Measurements from ENCODE around the gene RFX3.
A peak's percentile ranks its signal among the peaks of the same experiment; 100 is the strongest.

RFX3 gene

DNA sequence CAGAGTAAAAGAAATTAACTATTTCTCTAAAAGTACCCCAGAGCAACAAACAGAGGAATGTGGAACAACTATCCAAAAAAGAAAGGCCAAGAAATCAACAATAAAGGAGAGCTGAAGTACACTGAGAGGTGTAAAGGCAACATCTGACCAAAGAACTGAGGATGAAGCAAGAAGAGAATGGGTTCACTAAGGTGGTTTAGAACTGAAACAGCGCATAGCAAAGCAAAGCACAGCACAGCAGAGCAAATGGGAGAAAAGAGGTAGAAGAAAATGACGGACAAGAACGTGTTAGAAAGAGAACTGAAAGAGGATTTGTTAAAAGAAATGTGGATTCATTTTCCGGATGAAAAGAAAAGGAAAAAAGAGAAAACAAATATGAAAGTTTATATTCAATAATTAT is 25.8 kb downstream of the RFX3 start:
- Histone ChIP-seq H3K36me3 (ENCODE audit: control insufficient read depth, insufficient read depth, low read length) (no peaks in the 10 kb centered on the region), H3K4me1 (ENCODE audit: control insufficient read depth, insufficient read depth, low read length) (peaks cover 32% of the 10 kb centered on the region), H3K4me3 (ENCODE audit: insufficient read depth, low read depth, low read length) (no peak overlapping the region), H3K9me3 (ENCODE audit: control insufficient read depth, low read length) (no peaks in the 10 kb centered on the region), H3K27me3 (ENCODE audit: control insufficient read depth, insufficient read depth, low read length, poor library complexity, severe bottlenecking) (no peaks in the 10 kb centered on the region), H3K27ac (ENCODE audit: insufficient read depth, low read depth, low read length, poor library complexity, severe bottlenecking) (peak overlapping the region; percentile 75)
- 83 to 91% methylated on average over 3 to 4 of the region's 4 CpGs for WGBS, 2 experiments

DNA sequence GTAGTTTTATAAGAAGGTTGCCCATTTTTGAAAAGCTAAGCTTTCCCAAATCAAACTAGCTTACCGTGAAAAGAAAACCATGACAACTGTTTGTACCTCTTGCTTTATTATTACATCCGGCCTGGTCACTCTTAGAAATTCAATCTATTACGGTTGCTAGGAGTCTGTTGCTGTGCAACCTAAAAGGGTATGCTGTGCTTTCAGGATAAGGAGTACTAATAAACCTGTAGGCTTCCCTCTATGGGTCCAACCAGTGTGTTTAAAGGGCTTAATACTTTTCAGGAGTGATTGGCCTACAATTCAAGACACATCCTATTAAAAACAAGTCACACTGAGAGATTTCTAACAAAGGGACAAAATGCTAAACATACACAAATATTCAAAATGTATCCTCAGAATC is 27.1 kb downstream of the RFX3 start:
- H3K9me3 ChIP-seq (ENCODE audit: control insufficient read depth, low read length): no peaks in the 10 kb centered on the region
- whole genome bisulfite sequencing, 2 experiments: 44 to 51% methylated on average over 3 of the region's 3 CpGs
- H3K36me3 ChIP-seq (ENCODE audit: control insufficient read depth, insufficient read depth, low read length): no peaks in the 10 kb centered on the region
- H3K27ac ChIP-seq (ENCODE audit: insufficient read depth, low read depth, low read length, poor library complexity, severe bottlenecking): peak overlapping the region; percentile 65
- no peaks in the 10 kb centered on the region for H3K27me3 ChIP-seq (ENCODE audit: control insufficient read depth, insufficient read depth, low read length, poor library complexity, severe bottlenecking)
- no peak overlapping the region for H3K4me3 ChIP-seq (ENCODE audit: insufficient read depth, low read depth, low read length)
- peaks cover 32% of the 10 kb centered on the region for H3K4me1 ChIP-seq (ENCODE audit: control insufficient read depth, insufficient read depth, low read length)

DNA sequence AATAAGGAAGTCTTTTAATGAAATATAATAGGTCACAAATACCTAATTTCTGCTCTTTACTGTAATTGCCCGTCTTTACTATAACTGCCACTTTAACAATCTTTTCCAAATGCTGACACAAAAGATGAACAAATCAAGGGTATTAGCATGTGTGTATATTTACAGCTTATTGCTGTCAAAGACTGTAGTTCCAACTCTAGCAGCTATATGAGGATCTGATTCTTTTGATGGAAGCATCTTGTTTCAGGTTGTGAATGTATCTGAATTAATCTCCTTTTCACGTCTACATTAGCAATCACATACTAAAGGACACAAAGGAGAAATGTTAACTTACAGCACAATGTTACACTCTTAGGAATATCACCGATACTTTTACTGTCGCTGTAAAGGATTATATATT is 27.9 kb downstream of the RFX3 start:
- no peaks in the 10 kb centered on the region for H3K27me3 ChIP-seq (ENCODE audit: control insufficient read depth, insufficient read depth, low read length, poor library complexity, severe bottlenecking)
- H3K9me3 ChIP-seq (ENCODE audit: control insufficient read depth, low read length): no peaks in the 10 kb centered on the region
- WGBS, 2 experiments: 100% methylated on average over 4 of the region's 4 CpGs; no CpG with 5 or more reads in 1 of the 2 experiments
- no peak overlapping the region for H3K4me3 ChIP-seq (ENCODE audit: insufficient read depth, low read depth, low read length)
- no peaks in the 10 kb centered on the region for H3K36me3 ChIP-seq (ENCODE audit: control insufficient read depth, insufficient read depth, low read length)
- peaks cover 32% of the 10 kb centered on the region for H3K4me1 ChIP-seq (ENCODE audit: control insufficient read depth, insufficient read depth, low read length)
- H3K27ac ChIP-seq (ENCODE audit: insufficient read depth, low read depth, low read length, poor library complexity, severe bottlenecking): no peak overlapping the region

DNA sequence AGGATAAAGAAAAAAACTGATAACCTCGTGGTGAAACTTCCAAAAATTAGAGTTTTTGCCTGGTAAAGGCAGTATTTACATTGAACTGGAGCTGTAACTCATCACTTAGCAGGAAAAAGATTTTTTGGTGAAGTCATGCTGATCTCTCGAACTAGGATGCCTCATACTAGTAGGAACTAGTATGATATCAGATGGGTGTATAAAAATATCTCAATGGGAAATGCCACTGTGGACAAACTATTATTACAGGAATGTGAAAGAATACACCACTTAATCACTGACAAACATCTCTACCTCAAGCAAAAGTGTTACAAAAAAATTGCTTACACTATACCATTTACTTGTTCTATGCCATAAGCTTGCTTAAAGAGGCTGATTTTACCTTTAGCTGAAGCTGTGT is 28.4 kb downstream of the RFX3 start:
- Histone ChIP-seq H3K36me3 (ENCODE audit: control insufficient read depth, insufficient read depth, low read length) (no peaks in the 10 kb centered on the region), H3K4me3 (ENCODE audit: insufficient read depth, low read depth, low read length) (no peak overlapping the region), H3K4me1 (ENCODE audit: control insufficient read depth, insufficient read depth, low read length) (peaks cover 32% of the 10 kb centered on the region), H3K27ac (ENCODE audit: insufficient read depth, low read depth, low read length, poor library complexity, severe bottlenecking) (no peak overlapping the region), H3K27me3 (ENCODE audit: control insufficient read depth, insufficient read depth, low read length, poor library complexity, severe bottlenecking) (no peaks in the 10 kb centered on the region), H3K9me3 (ENCODE audit: control insufficient read depth, low read length) (no peaks in the 10 kb centered on the region)
- 91 to 97% methylated on average over 2 of the region's 2 CpGs for WGBS, 2 experiments

DNA sequence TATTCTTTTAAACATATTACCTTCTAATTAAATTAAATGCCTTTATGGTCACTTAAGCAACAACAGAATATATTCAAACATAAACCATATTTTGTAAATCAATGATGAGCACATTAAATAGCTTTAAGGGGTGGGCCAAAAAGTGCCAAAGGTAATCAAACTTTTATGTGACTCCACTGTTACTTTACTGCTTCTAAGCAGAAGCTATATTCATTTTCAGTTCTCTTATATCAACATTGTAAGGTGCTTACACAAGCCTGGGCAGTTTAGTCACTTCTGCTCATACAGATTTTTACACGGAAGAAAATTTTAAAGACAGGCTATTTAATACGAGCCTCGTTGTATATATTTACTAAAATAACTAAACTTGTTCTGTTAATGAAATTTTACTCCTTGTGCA is 29.9 kb downstream of the RFX3 start:
- Histone ChIP-seq H3K4me3 (ENCODE audit: insufficient read depth, low read depth, low read length) (no peak overlapping the region), H3K4me1 (ENCODE audit: control insufficient read depth, insufficient read depth, low read length) (peaks cover 30% of the 10 kb centered on the region), H3K9me3 (ENCODE audit: control insufficient read depth, low read length) (no peaks in the 10 kb centered on the region), H3K36me3 (ENCODE audit: control insufficient read depth, insufficient read depth, low read length) (no peaks in the 10 kb centered on the region), H3K27me3 (ENCODE audit: control insufficient read depth, insufficient read depth, low read length, poor library complexity, severe bottlenecking) (no peaks in the 10 kb centered on the region), H3K27ac (ENCODE audit: insufficient read depth, low read depth, low read length, poor library complexity, severe bottlenecking) (peak overlapping the region; percentile 9)
- 86 to 100% methylated on average over 1 of the region's 3 CpGs for WGBS, 2 experiments

DNA sequence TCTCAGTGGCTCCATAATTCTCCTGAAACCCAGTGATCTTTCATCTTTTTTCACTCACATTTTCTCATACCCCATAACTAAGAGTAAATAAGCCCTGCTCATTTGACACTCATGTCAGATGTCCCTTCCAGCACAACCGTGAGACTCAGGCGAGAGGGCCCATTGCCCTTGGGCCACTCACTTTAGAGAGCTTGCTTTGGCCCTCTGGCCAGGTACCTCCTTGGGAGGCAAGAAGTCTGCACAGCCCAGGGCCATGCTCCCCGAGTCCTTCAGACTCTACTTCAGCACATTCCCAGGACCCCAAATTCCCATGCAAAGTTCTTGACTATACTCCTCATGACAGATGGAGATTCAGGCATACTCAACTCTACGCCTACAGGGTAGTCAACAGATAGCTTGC is 33.6 kb downstream of the RFX3 start:
- no peaks in the 10 kb centered on the region for H3K27me3 ChIP-seq (ENCODE audit: control insufficient read depth, insufficient read depth, low read length, poor library complexity, severe bottlenecking)
- no peaks in the 10 kb centered on the region for H3K36me3 ChIP-seq (ENCODE audit: control insufficient read depth, insufficient read depth, low read length)
- H3K27ac ChIP-seq (ENCODE audit: insufficient read depth, low read depth, low read length, poor library complexity, severe bottlenecking): no peak overlapping the region
- no peak overlapping the region for H3K4me3 ChIP-seq (ENCODE audit: insufficient read depth, low read depth, low read length)
- WGBS, 2 experiments: 95 to 96% methylated on average over 4 of the region's 4 CpGs
- no peaks in the 10 kb centered on the region for H3K9me3 ChIP-seq (ENCODE audit: control insufficient read depth, low read length)
- H3K4me1 ChIP-seq (ENCODE audit: control insufficient read depth, insufficient read depth, low read length): peaks cover 5% of the 10 kb centered on the region

DNA sequence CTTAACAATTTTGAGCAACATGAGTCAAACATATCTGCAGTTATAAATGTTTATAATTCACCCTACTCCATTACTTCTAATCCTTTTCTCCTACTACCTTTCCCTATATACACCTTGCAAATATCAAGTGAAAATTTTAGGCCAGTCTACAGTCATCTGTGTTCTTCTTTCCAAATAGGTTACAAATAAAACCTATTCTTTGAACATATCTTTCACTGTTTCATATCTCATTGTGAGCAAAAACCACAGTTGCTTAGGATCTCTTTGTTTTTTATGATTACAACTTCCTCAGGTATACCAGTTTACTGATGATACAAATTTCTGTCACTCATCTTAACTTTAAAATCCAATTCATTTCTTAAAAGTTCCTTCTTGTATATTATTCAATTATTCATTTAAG is 34.4 kb downstream of the RFX3 start:
- Histone ChIP-seq H3K9me3 (ENCODE audit: control insufficient read depth, low read length) (no peaks in the 10 kb centered on the region), H3K4me3 (ENCODE audit: insufficient read depth, low read depth, low read length) (no peak overlapping the region), H3K4me1 (ENCODE audit: control insufficient read depth, insufficient read depth, low read length) (peaks cover 5% of the 10 kb centered on the region), H3K27ac (ENCODE audit: insufficient read depth, low read depth, low read length, poor library complexity, severe bottlenecking) (no peak overlapping the region), H3K27me3 (ENCODE audit: control insufficient read depth, insufficient read depth, low read length, poor library complexity, severe bottlenecking) (no peaks in the 10 kb centered on the region), H3K36me3 (ENCODE audit: control insufficient read depth, insufficient read depth, low read length) (no peaks in the 10 kb centered on the region)

DNA sequence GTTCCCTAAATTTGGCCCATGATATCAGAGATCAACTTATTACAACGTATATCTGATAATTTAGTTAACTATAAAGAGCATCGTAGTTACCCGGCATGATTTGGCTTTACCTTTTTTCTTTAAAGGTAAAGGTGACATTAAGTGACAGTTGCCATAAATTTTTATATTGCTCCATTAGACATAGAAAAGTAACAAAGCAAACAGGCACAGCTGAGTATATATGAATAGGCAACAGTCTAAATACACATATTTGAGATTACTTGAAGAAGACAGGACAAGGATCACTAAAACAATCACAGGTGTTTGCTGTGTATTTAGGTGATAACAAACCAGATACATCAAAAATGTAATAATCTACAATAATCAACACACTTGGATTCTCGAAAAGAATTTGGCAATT is 34.8 kb downstream of the RFX3 start:
- Histone ChIP-seq H3K9me3 (ENCODE audit: control insufficient read depth, low read length) (no peaks in the 10 kb centered on the region), H3K27me3 (ENCODE audit: control insufficient read depth, insufficient read depth, low read length, poor library complexity, severe bottlenecking) (no peaks in the 10 kb centered on the region), H3K27ac (ENCODE audit: insufficient read depth, low read depth, low read length, poor library complexity, severe bottlenecking) (no peak overlapping the region), H3K4me3 (ENCODE audit: insufficient read depth, low read depth, low read length) (no peak overlapping the region), H3K4me1 (ENCODE audit: control insufficient read depth, insufficient read depth, low read length) (peaks cover 5% of the 10 kb centered on the region), H3K36me3 (ENCODE audit: control insufficient read depth, insufficient read depth, low read length) (no peaks in the 10 kb centered on the region)
- 100% methylated on average over 2 to 3 of the region's 4 CpGs for WGBS, 2 experiments

DNA sequence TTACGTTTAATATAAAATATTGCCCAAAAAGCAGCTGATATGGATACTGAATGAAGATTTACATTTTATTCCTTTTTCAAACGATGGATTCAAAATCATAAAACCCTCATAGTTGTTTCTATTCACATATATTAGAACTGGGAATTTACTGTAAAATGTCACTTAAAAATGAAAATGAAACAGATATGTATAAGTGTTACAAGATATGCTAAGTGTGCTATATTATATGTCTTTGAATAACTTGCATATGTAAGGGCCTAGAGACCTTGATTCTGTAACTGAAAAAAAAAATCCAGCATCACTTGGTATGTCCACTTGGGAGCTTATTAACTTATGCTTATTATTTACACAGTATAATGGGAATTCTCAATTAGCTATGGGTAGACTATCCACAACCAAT is 43.2 kb downstream of the RFX3 start:
- Histone ChIP-seq H3K36me3 (ENCODE audit: control insufficient read depth, insufficient read depth, low read length) (peaks cover 4% of the 10 kb centered on the region), H3K9me3 (ENCODE audit: control insufficient read depth, low read length) (no peaks in the 10 kb centered on the region), H3K27ac (ENCODE audit: insufficient read depth, low read depth, low read length, poor library complexity, severe bottlenecking) (no peak overlapping the region), H3K4me3 (ENCODE audit: insufficient read depth, low read depth, low read length) (no peak overlapping the region), H3K27me3 (ENCODE audit: control insufficient read depth, insufficient read depth, low read length, poor library complexity, severe bottlenecking) (no peaks in the 10 kb centered on the region), H3K4me1 (ENCODE audit: control insufficient read depth, insufficient read depth, low read length) (peaks cover 13% of the 10 kb centered on the region)
- no CpG with 5 or more reads among the region's 2 CpGs for WGBS, 2 experiments

DNA sequence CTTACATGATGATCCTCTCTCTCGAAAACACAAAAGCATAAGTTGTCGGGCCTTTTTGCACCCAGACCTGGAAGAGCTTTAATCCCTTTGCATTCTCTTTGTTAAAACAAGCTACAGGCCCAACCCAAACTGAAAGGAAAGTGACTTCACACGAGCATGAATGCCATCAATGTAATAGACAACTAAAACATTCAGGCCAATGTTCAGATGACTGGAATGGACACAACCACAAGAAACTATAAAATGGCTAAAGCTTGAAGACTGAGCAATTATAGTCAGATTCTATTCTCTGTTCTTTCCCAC is 45.5 kb downstream of the RFX3 start:
- Histone ChIP-seq H3K4me3 (ENCODE audit: insufficient read depth, low read depth, low read length) (no peak overlapping the region), H3K27ac (ENCODE audit: insufficient read depth, low read depth, low read length, poor library complexity, severe bottlenecking) (no peak overlapping the region), H3K4me1 (ENCODE audit: control insufficient read depth, insufficient read depth, low read length) (peaks cover 13% of the 10 kb centered on the region), H3K9me3 (ENCODE audit: control insufficient read depth, low read length) (no peaks in the 10 kb centered on the region), H3K27me3 (ENCODE audit: control insufficient read depth, insufficient read depth, low read length, poor library complexity, severe bottlenecking) (no peaks in the 10 kb centered on the region), H3K36me3 (ENCODE audit: control insufficient read depth, insufficient read depth, low read length) (peaks cover 4% of the 10 kb centered on the region)
- WGBS, 2 experiments: 51% methylated on average over 3 of the region's 3 CpGs

DNA sequence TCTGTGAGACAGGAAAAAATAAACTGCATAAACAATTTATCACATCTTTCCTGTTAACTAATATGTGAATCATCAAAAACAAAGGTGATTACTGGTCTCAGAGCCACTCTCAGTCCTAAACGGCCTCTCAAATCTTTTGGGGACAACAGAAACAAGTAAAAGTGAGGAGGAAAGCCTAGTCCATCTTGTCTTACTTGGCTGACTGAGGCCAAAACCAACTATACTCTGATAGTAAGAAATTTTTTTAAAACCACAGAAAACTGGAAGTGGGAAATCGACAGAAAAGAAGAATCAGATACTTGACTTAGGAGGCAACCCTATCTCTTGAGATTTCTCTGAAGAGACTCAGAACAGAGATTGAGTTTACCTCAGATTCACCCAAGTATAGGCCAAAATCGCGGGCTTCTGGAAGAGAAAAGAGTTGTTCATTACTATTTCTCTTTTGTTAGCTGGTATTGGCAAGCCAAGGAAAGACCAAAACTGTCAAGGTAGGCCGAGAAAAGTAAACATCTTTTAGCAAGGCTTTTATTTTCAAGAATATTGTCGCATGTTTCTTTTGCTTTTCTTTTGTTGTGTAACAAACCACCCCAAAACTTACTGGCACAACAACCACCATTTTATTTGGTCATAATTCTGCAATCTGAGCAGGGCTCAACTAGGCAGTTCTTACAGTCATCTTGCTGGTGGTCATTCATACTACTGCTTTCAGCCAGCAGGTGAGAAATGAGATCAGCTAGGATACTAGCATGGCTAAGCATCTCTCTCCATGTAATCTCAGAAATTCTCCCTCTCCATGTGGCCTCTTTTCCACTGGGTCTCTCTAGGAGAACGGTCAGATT is 46.1 kb downstream of the RFX3 start:
- Histone ChIP-seq H3K9me3 (ENCODE audit: control insufficient read depth, low read length) (no peaks in the 10 kb centered on the region), H3K4me1 (ENCODE audit: control insufficient read depth, insufficient read depth, low read length) (peaks cover 13% of the 10 kb centered on the region), H3K4me3 (ENCODE audit: insufficient read depth, low read depth, low read length) (no peak overlapping the region), H3K27me3 (ENCODE audit: control insufficient read depth, insufficient read depth, low read length, poor library complexity, severe bottlenecking) (no peaks in the 10 kb centered on the region), H3K27ac (ENCODE audit: insufficient read depth, low read depth, low read length, poor library complexity, severe bottlenecking) (no peak overlapping the region), H3K36me3 (ENCODE audit: control insufficient read depth, insufficient read depth, low read length) (peaks cover 1% of the 10 kb centered on the region)
- WGBS, 2 experiments: 85 to 90% methylated on average over 7 of the region's 7 CpGs
